GM12872 (cell line): Measurements from ENCODE around the gene JARID2.

Experiments used
- TF ChIP-seq, protein P1 (sequence below): IDR thresholded peaks from 3 replicates; pipeline ENCODE4 v1.5.1; 2011; ENCODE audit warnings: low read depth, mild to moderate bottlenecking, low read length, moderate library complexity; ENCODE audit not compliant: insufficient read depth

The JARID2 gene

DNA sequence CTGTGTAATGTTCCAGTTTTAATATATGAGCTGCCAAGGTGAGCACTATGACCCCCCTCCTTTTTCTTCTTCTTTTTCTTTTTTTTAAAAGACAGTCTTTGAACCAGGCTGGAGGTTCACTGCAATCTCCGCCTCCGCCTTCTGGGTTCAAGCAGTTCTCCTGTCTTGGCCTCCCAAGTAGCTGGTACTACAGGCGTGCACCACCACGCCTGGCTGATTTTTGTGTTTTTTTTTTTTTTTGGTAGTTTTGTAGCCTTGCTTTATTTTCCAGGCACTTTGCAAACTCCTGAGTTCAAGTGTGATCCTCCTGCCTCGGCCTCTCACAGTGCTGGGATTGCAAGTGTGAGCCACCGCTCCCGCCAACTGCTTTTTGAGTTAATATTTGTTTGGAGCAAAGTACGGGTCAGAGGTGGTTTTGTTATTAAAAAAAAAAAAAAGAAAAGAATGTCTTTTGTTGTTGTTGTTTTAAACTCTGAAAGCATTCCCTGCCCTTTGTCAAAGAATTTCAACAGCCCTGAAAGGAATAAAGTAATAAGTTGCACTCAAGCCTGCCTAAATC lies 78.6 kb downstream of the JARID2 start:
- TF ChIP-seq, protein P1, sequence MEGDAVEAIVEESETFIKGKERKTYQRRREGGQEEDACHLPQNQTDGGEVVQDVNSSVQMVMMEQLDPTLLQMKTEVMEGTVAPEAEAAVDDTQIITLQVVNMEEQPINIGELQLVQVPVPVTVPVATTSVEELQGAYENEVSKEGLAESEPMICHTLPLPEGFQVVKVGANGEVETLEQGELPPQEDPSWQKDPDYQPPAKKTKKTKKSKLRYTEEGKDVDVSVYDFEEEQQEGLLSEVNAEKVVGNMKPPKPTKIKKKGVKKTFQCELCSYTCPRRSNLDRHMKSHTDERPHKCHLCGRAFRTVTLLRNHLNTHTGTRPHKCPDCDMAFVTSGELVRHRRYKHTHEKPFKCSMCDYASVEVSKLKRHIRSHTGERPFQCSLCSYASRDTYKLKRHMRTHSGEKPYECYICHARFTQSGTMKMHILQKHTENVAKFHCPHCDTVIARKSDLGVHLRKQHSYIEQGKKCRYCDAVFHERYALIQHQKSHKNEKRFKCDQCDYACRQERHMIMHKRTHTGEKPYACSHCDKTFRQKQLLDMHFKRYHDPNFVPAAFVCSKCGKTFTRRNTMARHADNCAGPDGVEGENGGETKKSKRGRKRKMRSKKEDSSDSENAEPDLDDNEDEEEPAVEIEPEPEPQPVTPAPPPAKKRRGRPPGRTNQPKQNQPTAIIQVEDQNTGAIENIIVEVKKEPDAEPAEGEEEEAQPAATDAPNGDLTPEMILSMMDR = no peak

DNA sequence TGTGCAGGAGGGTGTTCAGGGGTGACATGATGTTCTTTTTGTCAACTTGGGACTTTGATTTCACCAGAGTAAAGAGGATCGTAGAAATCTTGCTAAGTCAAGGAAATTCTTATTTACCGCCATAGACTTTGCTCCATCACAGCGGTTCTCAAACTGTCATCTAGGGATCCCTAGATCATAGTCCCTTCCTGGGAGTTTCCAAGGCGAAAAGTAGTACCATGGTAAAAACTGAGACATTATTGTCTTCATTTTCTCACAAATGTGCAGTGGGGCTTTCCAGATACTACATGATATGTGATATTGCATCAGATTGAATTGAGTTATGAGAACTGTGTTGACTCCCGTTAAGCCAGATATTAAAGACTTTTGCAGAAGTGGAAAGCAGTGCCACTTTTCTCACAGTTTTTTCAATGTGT lies 79.7 kb downstream of the JARID2 start:
- TF ChIP-seq, protein P1 = no peak

DNA sequence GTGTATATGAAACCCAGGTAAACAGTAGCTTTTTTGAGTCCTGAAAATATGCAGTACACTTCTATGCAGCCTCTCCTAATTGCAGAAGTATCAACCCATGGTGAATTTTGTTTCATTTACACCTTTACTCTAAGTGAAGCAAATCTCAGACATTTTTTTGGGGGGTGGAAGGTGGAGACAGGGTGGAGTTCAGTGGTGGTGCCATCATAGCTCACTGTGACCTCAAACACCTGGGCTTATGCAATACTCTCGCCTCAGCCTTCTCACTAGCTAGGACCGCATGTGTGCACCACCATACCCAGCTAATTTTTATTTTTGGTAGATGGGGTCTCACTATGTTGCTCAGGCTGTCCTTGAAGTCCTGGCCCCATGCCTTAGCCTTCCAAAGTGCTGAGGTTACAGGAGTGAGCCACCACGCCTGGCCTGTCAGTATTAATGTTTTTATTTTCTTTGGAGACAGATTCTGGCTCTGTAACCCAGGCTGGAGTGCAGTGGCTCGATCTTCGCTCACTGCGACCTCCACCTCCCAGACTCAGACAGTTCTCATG lies 80.3 kb downstream of the JARID2 start:
- TF ChIP-seq, protein P1 = no peak

DNA sequence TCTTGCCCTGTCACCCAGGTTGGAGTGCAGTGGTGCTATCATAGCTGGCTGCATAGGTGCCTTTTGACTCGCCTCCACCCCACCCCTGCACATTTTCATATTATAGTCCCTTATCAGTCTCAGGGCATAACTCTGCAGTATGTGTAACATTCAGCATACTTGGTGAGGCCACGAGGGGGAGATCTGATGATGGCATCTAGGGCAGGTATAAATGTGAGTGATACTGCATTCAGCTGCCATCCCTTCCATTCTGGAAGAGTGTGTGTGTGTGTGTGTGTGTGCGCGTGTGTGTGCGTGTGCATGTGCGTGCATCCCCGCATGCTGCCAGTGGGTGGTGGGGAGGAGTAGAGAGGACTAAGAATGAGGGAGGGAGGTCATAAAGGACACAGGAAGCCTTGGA lies 81.4 kb downstream of the JARID2 start:
- TF ChIP-seq, protein P1 = peak; percentile 58

DNA sequence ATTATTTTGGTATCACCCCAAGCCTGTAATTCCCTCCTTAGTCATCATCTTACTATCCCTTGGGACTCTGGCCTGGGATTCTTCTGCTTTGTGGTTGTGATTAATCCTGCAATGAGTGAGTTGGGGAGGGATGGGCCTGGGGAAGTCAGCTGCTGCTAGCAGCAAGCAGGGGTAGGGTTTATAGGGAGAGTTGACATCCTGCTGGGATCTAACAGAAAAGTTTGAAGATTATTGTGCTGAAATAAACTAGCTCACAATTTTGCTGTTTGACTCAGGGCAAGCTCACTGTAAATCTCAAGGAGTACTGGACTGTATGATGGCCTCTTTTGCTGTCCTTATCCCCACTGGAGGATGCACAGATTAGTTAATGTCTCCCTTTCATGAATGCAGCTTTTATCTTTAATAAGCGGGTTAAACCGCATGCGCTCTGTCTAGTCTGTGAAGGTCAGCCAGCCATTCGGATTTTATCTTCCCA lies 83.4 kb downstream of the JARID2 start:
- TF ChIP-seq, protein P1 = no peak

DNA sequence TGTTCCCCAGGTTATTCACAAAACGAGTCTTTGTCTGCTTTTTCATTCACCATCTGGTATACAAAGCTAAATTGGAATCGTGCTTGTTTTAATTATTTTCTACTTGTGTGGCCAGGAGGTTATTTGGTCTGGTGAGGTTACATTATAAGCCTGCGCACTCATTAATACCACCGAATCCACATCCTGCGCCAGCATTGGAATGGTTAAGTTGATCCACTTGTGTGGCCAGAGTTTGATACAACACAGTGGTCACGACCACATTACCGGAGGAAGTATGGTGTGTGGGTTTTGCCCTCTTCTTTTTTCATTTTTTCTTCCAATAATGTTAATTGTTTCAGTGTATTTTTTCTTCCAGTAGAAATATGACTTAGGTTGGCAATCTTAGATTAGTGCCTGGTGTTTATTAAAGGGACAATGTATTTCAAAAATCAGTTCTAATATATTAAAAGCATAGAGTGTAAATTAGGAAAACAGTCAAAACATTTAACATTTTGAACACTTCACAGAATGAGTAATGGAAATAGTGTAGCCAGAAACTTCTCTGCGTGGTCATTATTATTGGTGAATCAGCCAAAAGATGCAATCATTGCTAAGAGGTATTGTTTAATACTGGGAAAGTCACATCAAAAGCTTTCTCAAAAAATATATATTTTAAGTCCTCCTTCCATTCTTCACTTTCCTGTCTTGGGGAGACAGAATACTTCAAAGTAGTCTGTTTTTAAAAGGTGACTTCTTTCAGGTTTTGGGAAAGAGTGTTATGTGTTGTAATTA lies 84.5 kb downstream of the JARID2 start:
- TF ChIP-seq, protein P1 = no peak

DNA sequence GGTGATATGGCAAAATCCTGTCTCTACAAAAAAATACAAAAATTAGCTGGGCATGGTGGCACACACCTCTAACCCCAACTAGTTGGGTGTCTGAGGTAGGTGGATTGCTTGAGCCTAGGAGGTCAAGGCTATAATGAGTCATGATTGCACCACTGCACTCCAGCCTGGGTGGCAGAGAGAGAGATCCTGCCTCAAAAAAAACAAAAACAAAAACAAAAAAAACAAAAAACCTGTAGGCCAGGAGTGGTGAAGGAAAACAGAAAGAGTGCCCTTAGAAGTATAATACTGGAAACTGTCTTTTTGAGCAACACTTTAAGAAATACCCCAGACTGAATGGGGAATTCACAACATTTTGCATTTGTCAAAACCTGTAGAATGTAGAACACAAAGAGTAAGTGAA lies 85.3 kb downstream of the JARID2 start:
- TF ChIP-seq, protein P1 = no peak
